BLaER1 (cell line): ENCODE data around the gene ZFAND2B.

ENCODE experiments used
- H3K27ac ChIP-seq: shearing (Covaris generic); formaldehyde crosslinking; 2 replicates; pipeline ENCODE4 v1.8.1; 2022
- H3K27me3 ChIP-seq: shearing (Covaris generic); formaldehyde crosslinking; 2 replicates; pipeline ENCODE4 v1.8.1; 2022
- H3K36me3 ChIP-seq: shearing (Covaris generic); formaldehyde crosslinking; 2 replicates; pipeline ENCODE4 v1.8.1; 2022
- H3K4me1 ChIP-seq: shearing (Covaris generic); formaldehyde crosslinking; 2 replicates; pipeline ENCODE4 v1.8.1; 2022
- H3K4me2 ChIP-seq: shearing (Covaris generic); formaldehyde crosslinking; 2 replicates; pipeline ENCODE4 v1.8.1; 2022
- H3K4me3 ChIP-seq: shearing (Covaris generic); formaldehyde crosslinking; 2 replicates; pipeline ENCODE4 v1.8.1; 2022
- H3K9ac ChIP-seq: shearing (Covaris generic); formaldehyde crosslinking; 2 replicates; pipeline ENCODE4 v1.8.1; 2022
- H3K9me3 ChIP-seq: shearing (Covaris generic); formaldehyde crosslinking; 2 replicates; pipeline ENCODE4 v1.8.1; 2022
- H4K20me1 ChIP-seq: shearing (Covaris generic); formaldehyde crosslinking; 2 replicates; pipeline ENCODE4 v1.8.1; 2022
- Cebpa-rat ChIP-seq: shearing (Covaris generic); IDR thresholded peaks from 2 replicates; pipeline ENCODE4 v1.8.1; 2022

The ZFAND2B gene

DNA sequence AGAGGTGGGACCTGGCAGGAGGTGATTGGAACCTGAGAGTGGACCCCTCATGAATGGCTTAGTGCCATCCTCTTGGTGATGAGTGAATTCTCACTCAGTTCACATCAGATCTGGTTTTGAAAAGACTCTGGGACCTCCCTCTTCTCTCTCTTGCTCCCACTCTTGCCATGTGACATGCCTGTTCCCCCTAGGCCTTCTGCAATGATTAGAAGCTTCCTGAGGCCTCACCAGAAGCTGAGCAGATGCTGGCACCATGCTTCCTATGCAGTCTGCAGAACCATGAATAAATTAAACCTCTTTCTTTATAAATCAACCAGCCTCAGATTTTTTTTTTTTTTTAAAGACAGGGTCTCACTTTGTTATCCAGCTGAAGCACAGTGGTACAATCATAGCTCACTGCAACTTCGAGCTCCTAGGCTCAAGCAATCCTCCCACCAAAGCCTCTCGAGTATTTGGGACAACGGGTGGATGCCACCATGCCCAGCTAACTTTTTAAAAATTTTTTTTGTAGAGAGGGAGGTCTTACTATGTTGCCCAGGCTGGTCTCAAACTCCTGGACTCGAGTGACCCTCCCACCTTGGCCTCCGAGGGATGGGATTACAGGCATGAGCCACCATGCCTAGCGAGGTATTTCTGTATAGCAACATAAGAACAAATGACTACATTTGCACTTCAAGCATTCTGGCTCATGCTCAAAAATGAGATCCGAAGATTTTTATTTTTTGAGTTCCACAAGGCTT, 2.0 kb upstream of the ZFAND2B start:
- peaks cover 17% of the 10 kb centered on the region for H3K36me3 ChIP-seq
- H3K27ac ChIP-seq = no peak overlapping the region
- H3K9ac ChIP-seq = no peak overlapping the region
- H3K4me2 ChIP-seq = no peak overlapping the region
- no peak for TF ChIP-seq Cebpa-rat
- H3K9me3 ChIP-seq = no peaks in the 10 kb centered on the region
- peaks cover 32% of the 10 kb centered on the region for H3K4me1 ChIP-seq
- H3K4me3 ChIP-seq = no peak overlapping the region
- no peaks in the 10 kb centered on the region for H3K27me3 ChIP-seq
- no peaks in the 10 kb centered on the region for H4K20me1 ChIP-seq

DNA sequence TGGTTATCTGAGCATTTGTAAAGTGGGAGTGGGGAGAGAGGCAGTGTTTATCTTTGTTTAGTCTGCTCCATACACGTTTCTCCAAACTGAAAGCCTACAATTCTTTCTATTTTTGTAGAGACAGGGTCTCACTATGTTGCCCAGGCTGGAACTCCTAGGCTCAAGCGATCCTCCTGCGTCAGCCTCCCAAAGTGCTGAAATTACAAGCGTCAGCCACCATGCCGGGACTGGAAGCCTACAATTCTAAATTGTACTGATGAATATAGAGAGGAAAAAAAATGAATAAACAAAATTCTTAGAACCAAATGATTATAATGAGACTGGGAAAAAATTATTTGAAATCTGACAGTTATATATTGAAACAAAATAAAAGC, 1.4 kb upstream of the ZFAND2B start:
- Histone ChIP-seq H3K4me3 (no peak overlapping the region), H3K27me3 (no peaks in the 10 kb centered on the region), H3K9me3 (no peaks in the 10 kb centered on the region), H3K4me1 (peaks cover 37% of the 10 kb centered on the region), H4K20me1 (no peaks in the 10 kb centered on the region), H3K36me3 (peaks cover 23% of the 10 kb centered on the region), H3K27ac (no peak overlapping the region), H3K9ac (no peak overlapping the region), H3K4me2 (no peak overlapping the region)
- TF ChIP-seq Cebpa-rat = no peak

DNA sequence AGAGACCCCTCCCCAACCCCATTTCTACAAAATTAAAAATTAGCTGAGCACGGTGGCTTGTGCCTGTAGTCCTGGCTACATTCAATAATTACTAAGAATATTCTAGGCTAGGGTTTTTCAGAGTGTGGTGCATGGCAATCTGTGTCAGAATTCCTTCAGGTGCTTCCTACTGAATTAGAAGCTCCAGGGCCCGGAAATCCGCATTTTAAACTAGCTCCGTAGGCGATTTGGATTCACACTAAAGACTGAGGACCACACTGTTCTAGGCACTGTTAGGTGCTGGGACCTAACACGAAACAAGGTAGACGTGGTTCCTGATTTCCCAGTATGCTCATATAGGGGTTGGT, 628 bp upstream of the ZFAND2B start:
- Histone ChIP-seq H3K4me1 (peaks cover 40% of the 10 kb centered on the region), H3K27me3 (no peaks in the 10 kb centered on the region), H3K27ac (peak overlapping the region; percentile 81), H3K4me3 (peak overlapping the region; percentile 66), H4K20me1 (no peaks in the 10 kb centered on the region), H3K9me3 (no peaks in the 10 kb centered on the region), H3K4me2 (peak overlapping the region; percentile 81), H3K36me3 (peaks cover 31% of the 10 kb centered on the region), H3K9ac (peak overlapping the region; percentile 78)
- no peak for TF ChIP-seq Cebpa-rat

DNA sequence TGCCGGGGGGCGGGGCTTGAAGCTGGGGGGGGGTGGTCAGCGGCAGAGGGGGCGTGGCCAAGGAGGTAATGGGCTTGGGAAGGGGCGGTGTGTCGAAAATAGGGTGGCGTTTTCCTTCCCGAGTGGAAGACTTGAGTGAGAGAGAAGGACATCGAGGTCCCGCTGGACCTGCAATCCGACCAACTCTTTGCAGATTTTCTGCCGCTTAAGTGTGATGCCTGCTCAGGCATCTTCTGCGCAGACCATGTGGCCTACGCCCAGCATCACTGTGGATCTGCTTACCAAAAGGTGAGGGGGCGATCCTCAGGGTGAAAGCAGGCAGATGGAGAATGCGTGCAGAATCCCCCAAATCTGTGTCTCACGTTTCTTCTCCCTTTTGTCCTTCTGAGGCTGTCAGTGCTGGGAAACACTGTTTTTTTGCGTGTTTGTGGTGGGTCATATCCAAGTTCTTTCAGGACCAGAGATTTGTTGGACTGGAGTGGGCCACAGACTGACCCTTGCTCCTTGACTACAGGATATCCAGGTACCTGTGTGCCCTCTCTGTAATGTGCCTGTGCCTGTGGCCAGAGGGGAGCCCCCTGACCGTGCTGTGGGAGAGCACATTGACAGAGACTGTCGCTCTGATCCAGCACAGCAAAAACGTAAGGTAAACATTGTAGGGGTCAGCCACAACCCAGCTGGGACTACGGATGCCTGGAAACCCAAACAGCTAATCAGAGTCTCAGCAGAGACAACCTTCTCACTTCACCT, 727 bp downstream of the ZFAND2B start:
- peak overlapping the region; percentile 95 for H3K4me2 ChIP-seq
- peaks cover 38% of the 10 kb centered on the region for H3K36me3 ChIP-seq
- H3K9me3 ChIP-seq = no peaks in the 10 kb centered on the region
- H3K9ac ChIP-seq = peak overlapping the region; percentile 78
- no peak for TF ChIP-seq Cebpa-rat
- peak overlapping the region; percentile 66 for H3K4me3 ChIP-seq
- H3K4me1 ChIP-seq = peaks cover 40% of the 10 kb centered on the region
- peak overlapping the region; percentile 58 for H3K27ac ChIP-seq
- no peaks in the 10 kb centered on the region for H4K20me1 ChIP-seq
- H3K27me3 ChIP-seq = no peaks in the 10 kb centered on the region

DNA sequence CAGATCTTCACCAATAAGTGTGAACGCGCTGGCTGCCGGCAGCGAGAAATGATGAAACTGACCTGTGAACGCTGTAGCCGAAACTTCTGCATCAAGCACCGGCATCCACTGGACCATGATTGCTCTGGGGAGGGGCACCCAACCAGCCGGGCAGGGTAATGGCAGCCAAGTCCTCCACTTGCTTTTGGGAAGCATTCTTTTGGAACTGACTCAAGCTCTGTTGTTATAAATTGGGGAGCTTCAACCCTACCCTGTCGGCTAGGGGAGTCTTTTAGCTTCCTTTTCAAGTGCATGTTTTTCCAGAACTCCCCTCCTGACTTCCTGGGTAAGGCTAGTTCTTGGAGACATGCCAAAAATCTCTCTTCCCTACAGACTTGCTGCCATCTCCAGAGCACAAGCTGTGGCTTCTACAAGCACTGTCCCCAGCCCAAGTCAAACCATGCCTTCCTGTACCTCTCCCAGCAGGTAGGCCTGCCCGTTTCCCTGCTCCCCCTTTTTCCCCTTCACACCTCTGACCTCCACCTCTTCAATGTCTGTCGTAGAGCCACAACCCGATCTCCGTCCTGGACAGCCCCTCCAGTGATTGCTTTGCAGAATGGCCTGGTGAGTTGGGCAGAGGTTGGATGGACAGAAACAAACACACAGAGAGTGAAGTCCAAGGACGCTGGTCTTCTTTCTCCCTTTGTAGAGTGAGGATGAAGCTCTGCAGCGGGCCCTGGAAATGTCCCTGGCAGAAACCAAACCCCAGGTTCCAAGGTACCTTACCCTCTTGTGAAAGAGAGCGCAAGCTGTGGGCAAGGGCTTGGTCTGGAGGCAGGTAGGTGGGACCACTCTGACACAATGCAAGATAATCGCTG, 1.5 kb downstream of the ZFAND2B start:
- TF ChIP-seq Cebpa-rat = no peak
- Histone ChIP-seq H3K4me3 (no peak overlapping the region), H3K4me1 (peaks cover 40% of the 10 kb centered on the region), H3K27me3 (no peaks in the 10 kb centered on the region), H3K9ac (peak overlapping the region; percentile 78; the same call in 1 of the 2 replicates), H3K9me3 (no peaks in the 10 kb centered on the region), H3K36me3 (peaks cover 46% of the 10 kb centered on the region), H3K27ac (no peak overlapping the region), H4K20me1 (no peaks in the 10 kb centered on the region), H3K4me2 (peak overlapping the region; percentile 95)

DNA sequence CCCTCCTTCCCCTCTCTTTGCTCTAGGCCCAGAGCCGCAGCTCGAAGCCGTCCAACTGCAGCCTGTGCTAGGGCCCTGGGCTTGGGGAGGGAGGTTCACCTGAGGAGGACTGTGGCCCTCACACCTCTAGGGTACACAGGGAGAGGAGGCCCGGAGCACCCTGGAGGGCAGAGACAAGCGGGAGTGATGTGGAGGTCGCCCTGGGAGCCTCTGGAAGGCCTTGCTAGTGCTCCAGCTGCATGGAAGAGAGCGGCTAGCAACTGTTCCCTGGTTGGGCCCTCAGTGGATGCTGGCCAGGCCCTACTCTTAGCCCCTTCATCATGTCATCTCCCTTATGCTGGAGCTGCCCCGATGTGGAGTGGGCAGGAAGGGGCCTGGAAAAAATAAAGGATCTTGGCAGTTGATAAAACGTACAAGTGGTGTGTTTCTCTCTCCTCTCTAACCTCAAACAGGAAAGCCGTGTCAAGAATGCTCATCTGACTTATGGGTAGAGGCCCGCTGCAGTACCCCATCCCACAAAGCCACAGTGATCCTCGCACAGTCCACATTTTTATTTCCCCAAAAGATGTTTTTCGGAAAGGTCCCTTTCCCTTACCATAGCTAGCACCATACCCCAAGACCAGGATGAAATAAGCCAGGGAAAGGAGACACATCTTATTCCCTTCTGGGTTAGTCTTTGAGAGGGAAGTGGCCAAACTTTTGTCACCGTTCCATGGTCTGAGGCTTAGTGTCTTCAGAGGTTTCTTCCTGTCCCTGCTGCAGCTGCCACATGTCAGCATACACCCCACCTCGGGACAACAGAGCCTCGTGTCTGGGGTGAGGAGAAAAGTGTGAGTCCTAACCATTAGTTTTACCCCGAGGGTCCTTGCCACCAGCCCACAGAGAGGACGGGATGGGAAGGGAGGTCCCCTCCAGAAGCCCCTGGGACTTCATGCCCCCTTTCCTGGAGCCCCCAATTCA, 2.9 kb downstream of the ZFAND2B start:
- H3K4me3 ChIP-seq = no peak overlapping the region
- peak overlapping the region; percentile 11 for H3K4me2 ChIP-seq
- H4K20me1 ChIP-seq = no peaks in the 10 kb centered on the region
- H3K4me1 ChIP-seq = peaks cover 40% of the 10 kb centered on the region
- no peak for TF ChIP-seq Cebpa-rat
- H3K27ac ChIP-seq = peak overlapping the region; percentile 49
- H3K9ac ChIP-seq = peak overlapping the region; percentile 26; the same call in 1 of the 2 replicates
- peaks cover 60% of the 10 kb centered on the region for H3K36me3 ChIP-seq
- H3K9me3 ChIP-seq = no peaks in the 10 kb centered on the region
- H3K27me3 ChIP-seq = no peaks in the 10 kb centered on the region

DNA sequence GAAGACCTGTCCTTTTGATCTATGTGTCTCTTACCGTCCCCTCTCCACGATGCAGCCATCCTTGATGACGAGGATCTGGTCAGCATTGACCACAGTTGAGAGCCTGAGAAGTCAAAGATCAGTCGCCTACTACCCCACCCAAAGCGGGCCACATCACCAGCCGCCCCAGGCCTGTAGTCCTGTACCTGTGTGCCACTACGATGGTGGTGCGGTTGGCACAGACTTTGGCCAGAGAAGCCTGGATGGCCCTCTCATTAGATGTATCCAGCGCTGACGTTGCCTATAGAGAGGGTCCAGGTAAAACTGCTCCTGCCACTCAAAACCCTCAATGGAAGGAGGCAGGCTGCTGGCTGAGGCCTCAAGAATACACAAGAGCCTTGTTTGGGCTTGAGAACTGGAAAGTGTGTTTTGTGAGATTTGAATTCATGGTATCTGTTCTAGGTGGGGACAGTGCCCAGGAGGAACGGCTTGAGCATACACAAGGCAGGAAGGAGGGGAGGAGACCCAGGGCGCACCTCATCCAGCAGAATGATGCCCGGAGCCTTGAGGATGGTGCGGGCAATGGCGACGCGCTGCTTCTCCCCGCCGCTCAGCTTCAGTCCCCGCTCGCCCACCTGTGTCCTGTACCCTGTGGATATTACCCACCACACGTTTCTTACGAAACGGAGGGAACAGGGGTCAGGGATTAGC, 3.8 kb downstream of the ZFAND2B start:
- Histone ChIP-seq H3K4me1 (peaks cover 40% of the 10 kb centered on the region), H3K9ac (peak overlapping the region; percentile 26; the same call in 1 of the 2 replicates), H3K4me2 (peak overlapping the region; percentile 11; the same call in 1 of the 2 replicates), H3K4me3 (no peak overlapping the region), H4K20me1 (no peaks in the 10 kb centered on the region), H3K9me3 (no peaks in the 10 kb centered on the region), H3K27ac (peak overlapping the region; percentile 49), H3K36me3 (peaks cover 67% of the 10 kb centered on the region), H3K27me3 (no peaks in the 10 kb centered on the region)
- no peak for TF ChIP-seq Cebpa-rat

DNA sequence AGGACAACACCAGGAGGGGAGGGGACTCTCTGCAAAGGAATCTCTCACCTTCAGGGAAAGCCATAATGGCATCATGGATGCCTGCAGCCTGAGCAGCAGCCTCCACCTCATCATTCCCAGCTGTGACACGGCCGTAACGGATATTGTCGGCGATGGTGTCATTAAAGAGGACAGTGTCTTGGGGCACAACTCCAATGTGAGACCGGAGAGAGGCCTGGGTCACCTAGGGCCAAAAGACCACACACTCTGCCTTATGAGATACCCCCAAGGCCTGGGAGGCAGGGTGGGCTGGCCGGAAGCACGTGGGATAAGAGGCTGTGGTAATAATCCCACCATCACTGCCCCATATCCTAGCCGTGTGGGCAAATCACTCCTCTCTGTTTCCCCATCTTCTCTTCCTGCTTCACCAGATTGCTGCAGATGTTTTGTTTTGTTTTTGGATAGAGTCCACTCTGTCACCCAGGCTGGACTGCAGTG, 4.3 kb downstream of the ZFAND2B start:
- peaks cover 70% of the 10 kb centered on the region for H3K36me3 ChIP-seq
- H3K27me3 ChIP-seq = no peaks in the 10 kb centered on the region
- H3K4me2 ChIP-seq = no peak overlapping the region
- TF ChIP-seq Cebpa-rat = no peak
- H3K27ac ChIP-seq = no peak overlapping the region
- H3K9ac ChIP-seq = peak overlapping the region; percentile 26; the same call in 1 of the 2 replicates
- no peak overlapping the region for H3K4me3 ChIP-seq
- H3K9me3 ChIP-seq = no peaks in the 10 kb centered on the region
- no peaks in the 10 kb centered on the region for H4K20me1 ChIP-seq
- H3K4me1 ChIP-seq = peaks cover 39% of the 10 kb centered on the region
